ENCODE results near the gene NDUFS6.

- TF ChIP-seq CTCF (conservative IDR thresholded peaks at IDR 0.05) (no peak), ZFX (IDR thresholded peaks at IDR 0.05) (no peak)
Measured at GRCh38 chr5:1784197-1785050, 16.8 kb upstream of the NDUFS6 start.
